K562 (cell line): ENCODE measurements around the gene AHI1. TPM values are rescaled to one million over a fixed set of nuclear protein-coding genes. Genes with fewer than 3 reads are reported as not detected.

ENCODE experiments used
- MEF2A ChIP-seq: IDR thresholded peaks from 2 replicates; pipeline ENCODE4 v1.6.1; 2011; ENCODE audit warnings: low read depth, mild to moderate bottlenecking, low read length, moderate library complexity; ENCODE audit not compliant: control insufficient read depth
- MEIS2 ChIP-seq: fragments of 450-650 bp; IDR thresholded peaks from 2 replicates; pipeline ENCODE4 v1.6.1; 2014; ENCODE audit warnings: mild to moderate bottlenecking; ENCODE audit not compliant: partially characterized antibody
- MYC ChIP-seq, 2 experiments: fragments of 250-450 bp in 1 of 2; sonication (Bioruptor Pico) in 1 of 2; IDR thresholded peaks; 2 replicates each; pipeline versions ENCODE4 v1.5.1 to v1.6.1; 2012 to 2021; ENCODE audit warnings: low read depth in 2 of 2, borderline replicate concordance in 1 of 2, improper control_type of control experiment in 1 of 2, low read length in 1 of 2, mild to moderate bottlenecking in 1 of 2, moderate library complexity in 1 of 2
- NFXL1 ChIP-seq: fragments of 450-650 bp; formaldehyde crosslinking; IDR thresholded peaks from 2 replicates; pipeline ENCODE4 v1.4.0; 2021; ENCODE audit warnings: mild to moderate bottlenecking
- PBX2 ChIP-seq, 2 experiments: IDR thresholded peaks in 1 of 2; conservative IDR thresholded peaks in 1 of 2; 2 replicates each; pipeline ENCODE4 v1.6.1; 2016; ENCODE audit warnings: low read depth in 2 of 2, mild to moderate bottlenecking in 1 of 2, missing compliant biosample characterization in 1 of 2, missing genetic modification characterization in 1 of 2, moderate library complexity in 1 of 2
- SREBF2 ChIP-seq: sonication (generic); formaldehyde crosslinking; IDR thresholded peaks from 2 replicates; pipeline ENCODE4 v1.4.0; 2020; ENCODE audit warnings: mild to moderate bottlenecking, missing genetic modification reagents
- ZBTB40 ChIP-seq, 2 experiments: fragments of 450-650 bp in 1 of 2; sonication (generic) in 1 of 2; formaldehyde crosslinking in 1 of 2; IDR thresholded peaks; 2 replicates each; pipeline versions ENCODE4 v1.7.1 to v1.9.0; 2016 to 2022; ENCODE audit warnings: inconsistent platforms in 1 of 2, mild to moderate bottlenecking in 1 of 2, missing genetic modification reagents in 1 of 2
- polyA plus RNA-seq, 8 experiments: library from polyadenylated mRNA; depleted of rRNA in 4 of 8; stranded (reverse) in 5 of 8; unstranded in 3 of 8; fragments of >200 nt; fragmentation: Nextera tagmentation in 2 of 8; fragmentation: Illumina TruSeq in 1 of 8; extraction: Ambion mirVana in 2 of 8; extraction: Trizol in 1 of 8; gene quantifications; 2 replicates each; pipeline versions ENCODE4 v1.2.1 to v1.2.3, GENCODE V29; 2011 to 2014; ENCODE audit warnings: inconsistent platforms in 1 of 8, missing spikeins in 1 of 8
- total RNA-seq, 7 experiments: library from RNA; depleted of rRNA in 6 of 7; stranded (reverse); fragments of >200 nt in 6 of 7; fragmentation: Illumina TruSeq in 2 of 7; extraction: Trizol in 2 of 7; gene quantifications; 2 replicates each; pipeline versions ENCODE4 v1.2.1 to v1.2.3, GENCODE V29; 2011 to 2021; ENCODE audit warnings: low replicate concordance in 1 of 7

AHI1 gene
- total and polyA plus RNA-seq, 9 of the 15 experiments (the other 6 are each of a cell fraction or from before 2014, with no cell fraction given) = 24.7 to 54.9 (median 32.2) TPM

- TF ChIP-seq PBX2 (CRISPR knock-in tag; IDR thresholded peaks at IDR 0.05; ENCODE audit: low read depth) (no peak), PBX2 (tag; conservative IDR thresholded peaks at IDR 0.05; ENCODE audit: low read depth) (peak; percentile 61), ZBTB40 (IDR thresholded peaks at IDR 0.05) (0 out of 2 replicates have a peak, but pooled peaks have one; percentile 10), ZBTB40 (CRISPR knock-in tag; IDR thresholded peaks at IDR 0.05) (no peak), MYC (IDR thresholded peaks at IDR 0.05; ENCODE audit: low read depth, low read length) (no peak; the same call in 1 of the 2 replicates), MYC (CRISPR knock-in tag; IDR thresholded peaks at IDR 0.05; ENCODE audit: borderline replicate concordance, low read depth) (0 out of 2 replicates have a peak, but pooled peaks have one; percentile 32), MEIS2 (peak; percentile 64), NFXL1 (CRISPR knock-in tag) (0 out of 2 replicates have a peak, but pooled peaks have one; percentile 25), MEF2A (no peak), SREBF2 (CRISPR knock-in tag) (no peak)
Measured at GRCh38 chr6:135499441-135500340, 2.2 kb upstream of the AHI1 start (continued).
